ENCODE measurements around the gene GKAP1. TPM values are rescaled to one million over a fixed set of nuclear protein-coding genes. Genes with fewer than 3 reads are reported as not detected.

The GKAP1 gene
- total RNA-seq, 2 donors from 2014 or later, result 8.0 to 8.2 TPM

DNA sequence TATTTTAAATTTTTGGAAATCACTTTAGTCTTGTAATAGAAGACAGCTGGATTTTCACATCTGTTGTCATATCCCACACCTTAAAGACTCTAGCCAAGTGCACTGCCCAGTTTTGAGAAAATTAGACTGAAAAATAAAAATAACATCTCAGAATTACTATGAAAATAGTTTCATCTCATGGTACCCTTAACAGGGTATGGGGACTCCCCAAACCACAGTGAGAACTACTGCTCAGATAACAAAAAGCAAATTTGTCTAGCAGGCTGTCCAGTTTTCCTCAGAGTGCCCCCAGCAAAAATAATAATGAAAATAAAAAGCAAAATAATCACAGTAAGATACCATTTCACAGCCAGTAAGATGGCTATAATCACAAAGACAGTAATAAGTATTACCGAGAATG, 116.3 kb downstream of the GKAP1 start:
- intact Hi-C loops (cut with DNase I), result no loop called here
- Histone ChIP-seq H3K36me3 (replicated peaks in 1 of 2; ENCODE audit: insufficient read depth in 1 of 2, low read depth in 2 of 2) (no peaks in the 10 kb centered on the region), H3K27me3 (no peaks in the 10 kb centered on the region), H3K4me3 (no peak overlapping the region), H3K4me1 (peaks cover 60% of the 10 kb centered on the region), H3K27ac (no peak overlapping the region), H3K9me3 (no peaks in the 10 kb centered on the region)
- DNase-seq (no peak), ATAC-seq (no peak)
- 96 to 100% methylated on average over 1 of the region's 1 CpG for WGBS, 2 donors
- no peak for TF ChIP-seq POLR2A (IDR thresholded peaks at IDR 0.05)
- TF ChIP-seq, protein P1, sequence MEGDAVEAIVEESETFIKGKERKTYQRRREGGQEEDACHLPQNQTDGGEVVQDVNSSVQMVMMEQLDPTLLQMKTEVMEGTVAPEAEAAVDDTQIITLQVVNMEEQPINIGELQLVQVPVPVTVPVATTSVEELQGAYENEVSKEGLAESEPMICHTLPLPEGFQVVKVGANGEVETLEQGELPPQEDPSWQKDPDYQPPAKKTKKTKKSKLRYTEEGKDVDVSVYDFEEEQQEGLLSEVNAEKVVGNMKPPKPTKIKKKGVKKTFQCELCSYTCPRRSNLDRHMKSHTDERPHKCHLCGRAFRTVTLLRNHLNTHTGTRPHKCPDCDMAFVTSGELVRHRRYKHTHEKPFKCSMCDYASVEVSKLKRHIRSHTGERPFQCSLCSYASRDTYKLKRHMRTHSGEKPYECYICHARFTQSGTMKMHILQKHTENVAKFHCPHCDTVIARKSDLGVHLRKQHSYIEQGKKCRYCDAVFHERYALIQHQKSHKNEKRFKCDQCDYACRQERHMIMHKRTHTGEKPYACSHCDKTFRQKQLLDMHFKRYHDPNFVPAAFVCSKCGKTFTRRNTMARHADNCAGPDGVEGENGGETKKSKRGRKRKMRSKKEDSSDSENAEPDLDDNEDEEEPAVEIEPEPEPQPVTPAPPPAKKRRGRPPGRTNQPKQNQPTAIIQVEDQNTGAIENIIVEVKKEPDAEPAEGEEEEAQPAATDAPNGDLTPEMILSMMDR (IDR thresholded peaks at IDR 0.05), result no peak

GRCh38 chr9:83699615-83700014, 118.0 kb downstream of the GKAP1 start:
- ATAC-seq (no peak), DNase-seq (no peak)
- Histone ChIP-seq H3K27me3 (no peaks in the 10 kb centered on the region), H3K36me3 (replicated peaks in 1 of 2; ENCODE audit: insufficient read depth in 1 of 2, low read depth in 2 of 2) (no peaks in the 10 kb centered on the region), H3K27ac (no peak overlapping the region), H3K4me3 (no peak overlapping the region), H3K4me1 (peaks cover 52% of the 10 kb centered on the region), H3K9me3 (no peaks in the 10 kb centered on the region)
- intact Hi-C loops (cut with DNase I), result no loop called here
- no peak for TF ChIP-seq POLR2A (IDR thresholded peaks at IDR 0.05)
- TF ChIP-seq, protein P1 (IDR thresholded peaks at IDR 0.05), result no peak
- WGBS, 2 donors, result 72 to 76% methylated on average over 3 of the region's 3 CpGs

- intact Hi-C loops (cut with DNase I), result no loop called here
- DNase-seq, result no peak
- no peak for ATAC-seq
- TF ChIP-seq, protein P1 (IDR thresholded peaks at IDR 0.05), result no peak
- TF ChIP-seq POLR2A (IDR thresholded peaks at IDR 0.05), result no peak
- peaks cover 57% of the 10 kb centered on the region for H3K4me1 ChIP-seq
- 61 to 68% methylated on average over 4 of the region's 4 CpGs for WGBS, 2 donors
- no peaks in the 10 kb centered on the region for H3K27me3 ChIP-seq
- no peak overlapping the region for H3K4me3 ChIP-seq
- H3K36me3 ChIP-seq (replicated peaks in 1 of 2; ENCODE audit: insufficient read depth in 1 of 2, low read depth in 2 of 2), result no peaks in the 10 kb centered on the region
- H3K9me3 ChIP-seq, result no peaks in the 10 kb centered on the region
- H3K27ac ChIP-seq, result no peak overlapping the region
These were observed 118.5 kb downstream of the GKAP1 start for GRCh38 chr9:83698976-83699585.

GRCh38 chr9:83691492-83691891, 126.1 kb downstream of the GKAP1 start:
- intact Hi-C loops (cut with DNase I), result no loop called here
- ATAC-seq (no peak), DNase-seq (no peak)
- Histone ChIP-seq H3K4me3 (no peak overlapping the region), H3K27ac (no peak overlapping the region), H3K27me3 (no peaks in the 10 kb centered on the region), H3K36me3 (replicated peaks in 1 of 2; ENCODE audit: insufficient read depth in 1 of 2, low read depth in 2 of 2) (no peaks in the 10 kb centered on the region), H3K4me1 (peaks cover 52% of the 10 kb centered on the region), H3K9me3 (no peaks in the 10 kb centered on the region)
- TF ChIP-seq POLR2A (IDR thresholded peaks at IDR 0.05), result no peak
- TF ChIP-seq, protein P1 (IDR thresholded peaks at IDR 0.05), result no peak
- WGBS, 2 donors, result 42 to 59% methylated on average over 3 of the region's 3 CpGs

Other genes starting within 250 kb of the GKAP1 start
- gene IDNK, start 194.6 kb downstream of the GKAP1 start, total RNA-seq, result 1 to 10 TPM; 2.3 to 3.9 TPM
- gene UBQLN1, start 109.8 kb downstream of the GKAP1 start, total RNA-seq, result 10 to 100 TPM; 45.8 to 49.5 TPM
- gene KIF27, start 103.7 kb upstream of the GKAP1 start, total RNA-seq, result 1 to 10 TPM; 6.0 to 6.6 TPM
- gene HNRNPK, start 162.4 kb upstream of the GKAP1 start, total RNA-seq, result 100 to 1,000 TPM; 132 to 223 TPM
- 1 to 10 TPM; 3.9 to 4.3 TPM for gene RMI1, start 163.0 kb upstream of the GKAP1 start, total RNA-seq